Activated CD4-positive, alpha-beta T cell treated with anti-CD3 and anti-CD28 coated beads for 48 hours (primary cell): Measurements from ENCODE around the gene OLFML2A.
A peak's percentile ranks its signal among the peaks of the same experiment; 100 is the strongest.

Experiments
- DNase-seq: peaks from one replicate; pipeline ENCODE4 v3.0.0-alpha.2; 2020

The OLFML2A gene

DNA sequence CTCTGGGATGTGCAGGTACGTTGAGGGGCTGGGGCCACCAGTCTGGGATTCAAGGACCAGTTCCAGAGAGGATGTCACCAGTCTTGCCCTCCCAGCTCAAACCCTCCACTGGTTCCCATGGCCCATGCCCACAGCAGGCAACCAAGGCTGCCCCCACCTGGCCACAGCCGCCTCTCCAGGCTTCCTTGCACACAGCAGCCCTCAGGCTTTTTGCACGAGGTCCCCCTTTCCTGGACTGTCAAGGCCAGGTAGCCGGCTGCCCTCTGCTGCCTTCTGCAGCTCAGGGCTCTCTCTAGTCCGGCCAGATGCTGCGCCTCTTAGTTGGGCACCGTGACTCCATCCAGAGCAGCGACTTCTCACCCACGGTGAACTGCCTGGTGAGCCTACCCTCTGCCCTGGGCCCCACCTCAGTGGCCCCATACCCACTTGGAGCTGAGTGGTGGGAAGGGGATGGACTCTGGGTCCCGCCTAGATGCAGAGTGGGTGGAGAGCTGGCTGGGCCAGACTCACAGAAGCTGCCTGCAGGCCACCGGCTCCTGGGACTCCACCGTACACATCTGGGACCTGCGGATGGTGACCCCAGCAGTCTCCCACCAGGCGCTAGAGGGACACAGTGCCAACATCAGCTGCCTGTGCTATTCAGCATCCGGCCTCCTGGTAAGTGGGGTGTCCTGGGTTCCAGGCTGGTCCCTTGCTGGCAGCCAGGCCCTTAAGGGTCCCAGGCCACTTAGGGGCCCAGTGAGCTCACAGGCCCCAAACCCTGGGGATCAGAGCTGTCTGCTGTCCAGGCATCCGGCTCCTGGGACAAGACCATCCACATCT, 79.2 kb downstream of the OLFML2A start:
- DNase-seq, result peak; percentile 51

DNA sequence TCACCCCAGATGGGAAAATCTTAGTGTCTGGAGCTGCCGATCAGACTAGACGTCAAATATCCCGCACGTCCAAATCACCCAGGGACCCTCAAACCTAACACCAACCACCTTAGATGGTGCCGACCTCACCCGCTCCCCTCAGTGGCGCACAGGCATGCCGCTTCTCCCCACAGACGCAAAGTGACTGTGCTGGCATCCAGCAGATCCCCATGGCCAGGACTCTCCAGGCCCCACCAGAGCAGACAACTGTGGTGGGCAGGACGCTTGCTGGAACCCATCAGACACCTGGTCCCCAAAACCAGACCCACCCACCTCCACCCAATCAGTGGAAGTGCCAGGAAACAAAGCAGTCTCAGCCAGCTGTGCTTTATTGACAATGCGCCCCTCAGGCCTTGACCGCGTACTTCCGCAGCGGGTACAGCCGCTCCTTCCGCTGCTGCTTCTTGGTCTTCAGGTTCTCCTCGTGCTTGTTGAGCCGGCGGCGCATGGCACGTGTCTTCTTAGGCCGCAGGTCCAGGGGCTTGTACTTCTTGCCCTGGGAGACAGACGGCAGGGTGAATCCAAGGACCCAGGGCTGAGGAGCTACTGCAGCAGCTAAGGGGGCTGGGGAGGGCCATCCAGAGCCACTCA, 80.7 kb downstream of the OLFML2A start:
- no peak for DNase-seq

DNA sequence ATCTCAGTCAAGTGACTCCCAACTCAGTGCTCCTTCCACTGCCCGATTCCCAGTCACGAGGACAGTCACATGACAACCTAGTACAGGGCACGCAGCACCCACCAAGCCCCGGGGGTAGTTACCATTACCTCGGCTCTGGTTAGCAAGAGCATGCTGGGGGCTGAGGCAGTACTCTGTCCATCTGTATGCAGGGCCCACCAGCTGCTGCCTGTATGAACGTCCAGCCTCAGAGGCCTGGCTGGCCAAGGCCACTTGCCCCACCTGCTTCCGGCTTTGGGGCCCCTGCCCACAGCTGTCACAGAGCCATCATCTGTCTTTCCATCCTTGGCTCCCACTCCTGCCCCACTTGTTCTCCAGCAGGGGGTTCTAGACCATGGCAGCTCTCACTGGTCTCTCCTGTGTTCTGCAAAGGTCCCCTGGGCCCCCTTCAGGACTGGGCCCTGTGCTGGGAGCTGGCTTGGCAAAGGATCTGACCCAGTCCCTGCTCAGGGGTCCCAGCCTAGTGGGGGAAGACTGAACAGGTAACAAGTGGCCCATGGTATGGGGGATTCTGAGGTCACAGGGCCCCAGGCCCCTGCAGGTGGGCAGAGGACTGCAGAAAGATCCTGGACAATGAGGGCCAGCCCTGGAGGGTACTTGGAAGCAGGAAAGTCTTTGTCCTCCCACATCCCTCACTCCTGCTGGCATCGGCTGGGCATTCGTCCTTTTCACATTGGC, 81.6 kb downstream of the OLFML2A start:
- no peak for DNase-seq

GRCh38 chr9:124859803-124860581, 83.1 kb downstream of the OLFML2A start:
- no peak for DNase-seq

- no peak for DNase-seq
These were observed 83.8 kb downstream of the OLFML2A start for GRCh38 chr9:124860582-124861341.

DNA sequence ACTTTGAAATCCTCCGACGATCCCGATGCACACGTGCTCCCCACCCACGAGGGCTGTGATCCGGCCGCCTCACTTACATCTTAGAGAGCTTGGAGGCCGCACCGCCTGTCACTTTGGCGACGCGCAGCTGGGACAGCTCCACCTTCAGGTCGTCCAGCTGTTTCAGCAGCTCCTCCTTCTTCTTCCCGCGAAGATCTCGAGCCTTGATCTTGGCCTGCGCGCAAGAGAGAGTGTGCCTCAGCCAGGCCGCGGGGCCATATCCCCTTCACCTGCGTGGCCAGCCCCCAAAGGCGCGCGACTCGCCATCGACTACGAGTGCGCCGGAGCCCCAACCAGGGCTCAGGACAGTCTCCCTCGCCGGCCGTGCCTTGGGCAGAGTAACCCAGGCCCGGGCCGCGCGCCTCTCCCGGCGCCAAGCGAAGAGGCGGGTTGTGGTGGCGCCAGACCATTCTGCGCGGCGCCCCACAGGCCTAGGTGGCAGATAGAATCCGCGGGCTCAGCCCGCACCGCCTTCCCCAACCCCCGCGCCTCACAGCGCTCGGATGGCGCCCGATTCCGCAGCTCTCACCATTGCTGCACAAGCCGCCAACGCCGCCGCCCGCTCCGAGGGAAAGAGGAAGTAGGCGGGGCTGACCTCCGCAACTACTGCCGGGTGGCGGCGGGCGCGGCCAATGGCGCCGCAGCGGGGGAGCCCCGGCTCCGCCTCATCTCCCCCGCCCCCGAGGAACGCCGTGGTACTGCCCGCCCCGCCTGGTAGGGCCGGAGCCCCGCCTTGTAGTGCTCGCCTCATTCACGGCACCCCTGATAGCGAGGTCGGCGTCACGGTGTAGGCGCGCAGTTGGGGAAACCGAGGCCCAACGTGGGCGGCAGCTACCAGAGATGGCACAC, 84.7 kb downstream of the OLFML2A start, which contains the start of the genes ARPC5L and RPL35:
Gene ARPC5L, plus strand, starts transcription at position 789 of the 888 bp plus-strand sequence. CDS start 7,161 bp downstream, outside the sequence.
Gene RPL35, minus strand, starts transcription at position 616 of the 888 bp plus-strand sequence. Its CDS starts 45 bp downstream, at position 571.
- DNase-seq, result peak; percentile 97

DNA sequence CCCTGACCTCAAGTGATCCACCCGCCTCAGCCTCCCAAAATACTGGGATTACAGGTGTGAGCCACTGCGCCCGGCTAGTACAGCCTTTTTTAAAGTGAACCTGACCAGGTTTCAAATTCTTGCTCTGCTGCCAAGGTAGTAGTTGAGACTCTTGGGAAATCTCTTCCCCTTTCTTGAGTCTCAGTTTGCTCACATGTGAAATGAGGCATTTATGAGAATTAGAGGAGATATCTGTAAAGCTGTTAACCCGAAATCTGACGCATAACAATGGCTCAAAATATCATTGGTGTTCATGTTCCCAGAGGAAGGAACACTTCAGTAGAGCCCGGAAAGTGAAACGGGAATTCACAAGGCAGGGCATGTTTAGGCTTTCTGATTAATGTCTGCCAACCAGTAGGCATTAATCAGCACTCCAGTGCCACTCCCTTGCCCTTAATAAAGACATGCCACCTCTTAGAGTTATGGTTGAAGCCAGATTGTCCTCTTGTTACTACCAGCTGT, 86.5 kb downstream of the OLFML2A start:
- no peak for DNase-seq
